Glutamatergic neuron (in vitro differentiated cells): ENCODE data around the gene DYNLRB2. TPM values are rescaled to one million over a fixed set of nuclear protein-coding genes. Genes with fewer than 3 reads are reported as not detected.

Experiments
- DNase-seq: peaks from one replicate; pipeline ENCODE4 v3.0.0; 2022
- H3K27ac Mint-ChIP-seq: one replicate; pipeline ENCODE4 v1.8.0; 2020; ENCODE audit warnings: mild to moderate bottlenecking, mixed read lengths, inconsistent platforms; ENCODE audit not compliant: unreplicated experiment
- H3K27me3 Mint-ChIP-seq: one replicate; pipeline ENCODE4 v1.8.0; 2020; ENCODE audit warnings: mild to moderate bottlenecking, moderate library complexity, mixed read lengths, inconsistent platforms; ENCODE audit not compliant: unreplicated experiment
- H3K36me3 Mint-ChIP-seq: one replicate; pipeline ENCODE4 v1.8.0; 2020; ENCODE audit warnings: mild to moderate bottlenecking, mixed read lengths, inconsistent platforms; ENCODE audit not compliant: unreplicated experiment
- H3K4me1 Mint-ChIP-seq: one replicate; pipeline ENCODE4 v1.8.0; 2020; ENCODE audit warnings: mild to moderate bottlenecking, low read depth, mixed read lengths, inconsistent platforms; ENCODE audit not compliant: unreplicated experiment
- H3K4me3 Mint-ChIP-seq: one replicate; pipeline ENCODE4 v1.8.0; 2020; ENCODE audit warnings: mild to moderate bottlenecking, mixed read lengths, inconsistent platforms; ENCODE audit not compliant: unreplicated experiment
- H3K9me3 Mint-ChIP-seq: one replicate; pipeline ENCODE4 v1.8.0; 2020; ENCODE audit warnings: mild to moderate bottlenecking, moderate library complexity, mixed read lengths, inconsistent platforms; ENCODE audit not compliant: unreplicated experiment
- CTCF ChIP-seq: fragments of 200-600 bp; sonication (generic); IDR thresholded peaks from one replicate; pipeline ENCODE4 v1.5.0; 2021; ENCODE audit not compliant: partially characterized antibody, unreplicated experiment
- total RNA-seq: library from RNA; stranded (reverse); fragmentation: NEBNext Ultra II Directional; extraction: Animal tissue kit (Norgen Biotek cat#: 25700); gene quantifications from one replicate; pipeline ENCODE4 v1.2.1, GENCODE V29; 2021; ENCODE audit not compliant: unreplicated experiment

DYNLRB2 gene
- total RNA-seq, 1 donor from 2014 or later, result not detected

GRCh38 chr16:80583466-80583865 lies 42.7 kb downstream of the DYNLRB2 start:
- Mint-ChIP-seq H3K4me1 (no peaks in the 10 kb centered on the region), H3K36me3 (no peaks in the 10 kb centered on the region), H3K4me3 (no peak overlapping the region), H3K27me3 (no peaks in the 10 kb centered on the region), H3K9me3 (no peaks in the 10 kb centered on the region), H3K27ac (no peak overlapping the region)
- DNase-seq, result no peak
- TF ChIP-seq CTCF, result no peak

GRCh38 chr16:80585764-80586163 lies 45.0 kb downstream of the DYNLRB2 start:
- Mint-ChIP-seq H3K4me1 (no peaks in the 10 kb centered on the region), H3K4me3 (no peak overlapping the region), H3K36me3 (no peaks in the 10 kb centered on the region), H3K27ac (no peak overlapping the region), H3K9me3 (peaks cover under 1% of the 10 kb centered on the region), H3K27me3 (peaks cover under 1% of the 10 kb centered on the region)
- TF ChIP-seq CTCF, result no peak
- DNase-seq, result no peak

- H3K4me1 Mint-ChIP-seq, result no peaks in the 10 kb centered on the region
- no peaks in the 10 kb centered on the region for H3K36me3 Mint-ChIP-seq
- H3K27ac Mint-ChIP-seq, result no peak overlapping the region
- DNase-seq, result no peak
- no peak overlapping the region for H3K4me3 Mint-ChIP-seq
- H3K27me3 Mint-ChIP-seq, result peaks cover 3% of the 10 kb centered on the region
- no peak for TF ChIP-seq CTCF
- H3K9me3 Mint-ChIP-seq, result peaks cover 3% of the 10 kb centered on the region
Observed at GRCh38 chr16:80586476-80586875, 45.7 kb downstream of the DYNLRB2 start.

- H3K4me1 Mint-ChIP-seq, result no peaks in the 10 kb centered on the region
Observed at GRCh38 chr16:80587071-80587470, 46.3 kb downstream of the DYNLRB2 start.

More at GRCh38 chr16:80587071-80587470, 46.3 kb downstream of the DYNLRB2 start:
- no peak for TF ChIP-seq CTCF
- Mint-ChIP-seq H3K27me3 (peaks cover 3% of the 10 kb centered on the region), H3K36me3 (no peaks in the 10 kb centered on the region), H3K4me3 (no peak overlapping the region), H3K9me3 (peaks cover 3% of the 10 kb centered on the region), H3K27ac (no peak overlapping the region)
- no peak for DNase-seq
